Epithelial cell of esophagus (primary cell): ENCODE data around the gene ZNF736.

Source experiments
- DNase-seq: peaks from one replicate; pipeline ENCODE4 v3.0.0; 2010; ENCODE audit warnings: low read depth
- H3K4me3 ChIP-seq: 2 replicates; pipeline ENCODE4 v1.5.1; 2011; ENCODE audit warnings: mild to moderate bottlenecking, low read length, control low read depth
- CTCF ChIP-seq: IDR thresholded peaks from 2 replicates; pipeline ENCODE4 v1.5.1; 2011; ENCODE audit warnings: low read depth, mild to moderate bottlenecking, low read length, control low read depth, inconsistent platforms; ENCODE audit not compliant: insufficient read depth; ENCODE audit errors: missing control alignments

ZNF736 gene

DNA sequence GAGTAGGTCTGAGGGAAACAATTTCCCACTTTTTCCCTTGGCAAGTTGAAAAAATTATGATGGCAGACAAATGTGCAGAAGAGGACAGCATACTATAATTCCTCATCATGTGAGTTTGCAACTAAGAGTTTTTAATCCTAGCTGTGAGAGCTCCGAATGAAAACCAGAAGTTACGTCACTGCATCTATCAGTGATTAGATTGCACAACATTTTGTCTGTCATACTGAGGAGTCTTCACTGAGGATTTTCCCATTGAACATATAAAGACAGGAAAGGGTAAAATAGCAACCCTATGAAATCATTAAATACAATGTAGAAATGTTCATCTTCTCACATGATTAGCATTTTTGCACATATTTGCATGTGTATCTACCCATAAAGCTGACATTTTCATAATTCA lies 45.8 kb downstream of the ZNF736 start:
- no peak for TF ChIP-seq CTCF
- H3K4me3 ChIP-seq, result no peak overlapping the region
- DNase-seq, result no peak

- H3K4me3 ChIP-seq, result no peak overlapping the region
- no peak for TF ChIP-seq CTCF
- DNase-seq, result no peak
These were observed 57.4 kb downstream of the ZNF736 start for GRCh38 chr7:64371116-64371515.

DNA sequence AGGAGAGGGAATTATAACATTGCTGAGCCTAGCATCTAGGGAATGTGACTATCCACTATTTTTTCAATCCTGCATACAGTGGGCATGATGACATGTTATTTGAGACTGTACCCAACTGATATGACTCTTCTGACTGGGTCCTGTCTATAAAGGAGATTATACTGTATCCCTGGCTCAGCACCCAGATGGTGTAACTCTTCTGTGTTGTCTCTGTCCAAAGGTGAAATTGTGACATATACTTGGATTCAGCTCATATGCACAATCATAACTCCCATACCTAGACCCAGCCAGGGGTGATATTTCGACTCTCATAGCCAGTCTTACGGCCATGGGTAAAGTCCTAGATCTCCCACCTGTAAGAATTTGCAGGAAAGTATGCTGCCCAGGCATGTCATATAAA lies 59.3 kb downstream of the ZNF736 start:
- no peak overlapping the region for H3K4me3 ChIP-seq
- no peak for TF ChIP-seq CTCF
- no peak for DNase-seq

DNA sequence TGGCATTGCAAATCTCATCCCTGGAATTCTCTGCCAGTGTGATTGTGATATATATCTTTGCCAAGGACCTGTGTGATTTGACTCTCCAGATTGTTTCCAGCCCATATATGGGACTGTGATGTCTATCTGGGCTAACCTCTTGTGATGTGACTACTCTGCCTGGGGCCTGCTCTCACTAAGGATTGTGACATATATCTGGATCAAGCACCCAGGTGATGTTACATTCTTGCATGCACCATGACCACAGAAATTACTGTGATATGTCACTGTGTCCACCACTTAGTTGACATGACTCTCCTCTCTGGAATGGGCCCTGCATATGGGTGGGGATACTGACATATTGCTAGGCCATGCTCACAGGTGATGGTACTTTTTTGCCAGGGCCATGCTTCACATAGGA lies 86.6 kb downstream of the ZNF736 start:
- H3K4me3 ChIP-seq, result no peak overlapping the region
- TF ChIP-seq CTCF, result no peak
- no peak for DNase-seq
